Kidney epithelial cell (primary cell): ENCODE data around the gene VAC14. TPM values are rescaled to one million over a fixed set of nuclear protein-coding genes. Genes with fewer than 3 reads are reported as not detected.

Experiments used
- DNase-seq: peaks from one replicate; pipeline ENCODE4 v3.0.0-alpha.2; 2010; ENCODE audit warnings: low read depth
- H3K27me3 ChIP-seq: 2 replicates; pipeline ENCODE4 v1.6.0; 2011; ENCODE audit warnings: low read length; ENCODE audit not compliant: control insufficient read depth, insufficient read depth
- H3K36me3 ChIP-seq: 2 replicates; pipeline ENCODE4 v1.5.1; 2011; ENCODE audit warnings: low read length; ENCODE audit not compliant: control insufficient read depth, insufficient read depth
- H3K4me3 ChIP-seq: 2 replicates; pipeline ENCODE4 v1.5.1; 2011; ENCODE audit warnings: low read depth, mild to moderate bottlenecking, control low read depth, low read length
- CTCF ChIP-seq: IDR thresholded peaks from 2 replicates; pipeline ENCODE4 v1.5.1; 2011; ENCODE audit warnings: mild to moderate bottlenecking, moderate library complexity, low read length, control low read depth, inconsistent platforms; ENCODE audit not compliant: insufficient read depth, poor library complexity, severe bottlenecking
- total RNA-seq: library from RNA; depleted of rRNA; stranded (reverse); fragments of >200 nt; gene quantifications from 2 replicates; pipeline ENCODE4 v1.2.3, GENCODE V29; 2015

VAC14 gene
- total RNA-seq, 1 donor from 2014 or later, result 61.3 TPM

GRCh38 chr16:70768203-70768580 is 32.8 kb downstream of the VAC14 start:
- Histone ChIP-seq H3K36me3 (peaks cover 1% of the 10 kb centered on the region), H3K4me3 (no peak overlapping the region), H3K27me3 (no peaks in the 10 kb centered on the region)
- no peak for DNase-seq
- TF ChIP-seq CTCF, result no peak

- H3K36me3 ChIP-seq, result peaks cover 4% of the 10 kb centered on the region
- no peaks in the 10 kb centered on the region for H3K27me3 ChIP-seq
- no peak overlapping the region for H3K4me3 ChIP-seq
- no peak for TF ChIP-seq CTCF
- DNase-seq, result no peak
Measured at GRCh38 chr16:70767377-70768202, 33.4 kb downstream of the VAC14 start.

- no peak overlapping the region for H3K4me3 ChIP-seq
- no peak for DNase-seq
- H3K36me3 ChIP-seq, result peaks cover 5% of the 10 kb centered on the region
- H3K27me3 ChIP-seq, result no peaks in the 10 kb centered on the region
- no peak for TF ChIP-seq CTCF
Measured at GRCh38 chr16:70766658-70767057, 34.3 kb downstream of the VAC14 start.

- H3K27me3 ChIP-seq, result no peaks in the 10 kb centered on the region
- DNase-seq, result no peak
- peaks cover 5% of the 10 kb centered on the region for H3K36me3 ChIP-seq
- no peak overlapping the region for H3K4me3 ChIP-seq
- no peak for TF ChIP-seq CTCF
Measured at GRCh38 chr16:70766176-70766575, 34.8 kb downstream of the VAC14 start.

GRCh38 chr16:70765491-70765890 is 35.5 kb downstream of the VAC14 start:
- Histone ChIP-seq H3K36me3 (peaks cover 4% of the 10 kb centered on the region), H3K4me3 (no peak overlapping the region), H3K27me3 (no peaks in the 10 kb centered on the region)
- no peak for DNase-seq
- no peak for TF ChIP-seq CTCF

- TF ChIP-seq CTCF, result no peak
- H3K36me3 ChIP-seq, result peaks cover 4% of the 10 kb centered on the region
- H3K4me3 ChIP-seq, result no peak overlapping the region
- no peak for DNase-seq
- H3K27me3 ChIP-seq, result no peaks in the 10 kb centered on the region
Measured at GRCh38 chr16:70764632-70765031, 36.3 kb downstream of the VAC14 start.
